GM12864 (cell line): Measurements from ENCODE around the gene DCAF7.

Experiments
- DNase-seq: peaks from one replicate; pipeline ENCODE4 v3.0.0-alpha.2; 2011; ENCODE audit warnings: low read depth
- H3K4me3 ChIP-seq: 2 replicates; pipeline ENCODE4 v1.5.1; 2011; ENCODE audit warnings: mild to moderate bottlenecking, low read depth, low read length, control low read depth
- CTCF ChIP-seq: IDR thresholded peaks from 2 replicates; pipeline ENCODE4 v1.5.1; 2011; ENCODE audit warnings: low read depth, mild to moderate bottlenecking, moderate library complexity, low read length, control low read depth, inconsistent platforms; ENCODE audit errors: missing control alignments

Gene DCAF7

GRCh38 chr17:63516910-63517824 is 33.1 kb upstream of the DCAF7 start:
- DNase-seq, result peak; percentile 34
- TF ChIP-seq CTCF, result no peak
- H3K4me3 ChIP-seq, result no peak overlapping the region

GRCh38 chr17:63517825-63518534 is 32.3 kb upstream of the DCAF7 start:
- H3K4me3 ChIP-seq, result no peak overlapping the region
- no peak for DNase-seq

GRCh38 chr17:63519116-63519881 is 31.0 kb upstream of the DCAF7 start:
- DNase-seq, result no peak
- no peak for TF ChIP-seq CTCF
- no peak overlapping the region for H3K4me3 ChIP-seq

More at GRCh38 chr17:63517825-63518534, 32.3 kb upstream of the DCAF7 start:
- no peak for TF ChIP-seq CTCF

- H3K4me3 ChIP-seq, result no peak overlapping the region
- no peak for DNase-seq
- no peak for TF ChIP-seq CTCF
These were observed 30.1 kb upstream of the DCAF7 start for GRCh38 chr17:63519972-63520882.

- H3K4me3 ChIP-seq, result no peak within 1 kb of the TSS
- no peak for TF ChIP-seq CTCF
- no peak for DNase-seq
These were observed 26.9 kb upstream of the DCAF7 start, which contains the start of gene KCNH6 for GRCh38 chr17:63523253-63523855. KCNH6 (plus strand) TSS chr17:63523358; CDS start chr17:63523414, 56 bp downstream.
